NT2/D1 (cell line): ENCODE measurements around the gene ELOA2.
"Not testable (repeated sequence)": the region's sequence is repeated elsewhere in the genome, so short reads cannot be mapped to it uniquely, and the experiment has no call there.

Source experiments
- SUZ12 ChIP-seq: IDR thresholded peaks from 2 replicates; pipeline ENCODE4 v1.6.1; 2011; ENCODE audit not compliant: insufficient read length, insufficient read depth; ENCODE audit errors: extremely low read depth
- YY1 ChIP-seq: IDR thresholded peaks from 2 replicates; pipeline ENCODE4 v1.6.1; 2011; ENCODE audit not compliant: insufficient read length, insufficient read depth
- ZNF274 ChIP-seq: IDR thresholded peaks from 2 replicates; pipeline ENCODE4 v1.6.1; 2011; ENCODE audit warnings: mild to moderate bottlenecking, low read depth, low read length

DNA sequence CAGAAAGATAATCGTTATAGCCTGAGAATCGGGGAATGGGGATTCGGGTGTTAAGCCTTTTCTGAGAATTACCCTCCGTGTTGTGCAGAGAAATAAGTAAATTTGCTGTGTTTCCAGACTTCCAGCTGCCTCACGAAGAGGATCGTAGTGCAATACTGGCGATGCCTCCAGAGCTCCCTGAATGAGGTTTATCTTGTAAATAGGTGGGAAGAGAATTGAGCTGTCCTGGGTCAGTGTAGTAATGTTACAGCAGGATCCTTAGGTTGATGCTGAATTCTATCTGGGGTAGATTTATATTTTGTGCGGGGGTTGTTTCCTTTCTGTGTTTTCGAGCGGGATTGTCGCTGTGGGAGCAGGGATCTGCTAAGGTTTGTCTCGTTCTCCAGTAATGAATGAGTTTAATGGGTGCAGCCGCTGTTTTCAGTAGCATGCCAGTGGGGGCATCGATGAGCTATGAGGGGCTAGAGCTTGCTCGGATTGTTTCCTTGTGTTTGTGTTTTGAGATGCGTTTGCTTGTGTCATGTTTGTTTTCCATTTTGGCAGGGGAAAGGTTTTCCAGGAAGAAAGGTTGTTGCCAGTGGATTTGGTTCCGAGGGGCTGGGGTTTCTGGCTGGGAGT, 9.8 kb downstream of the ELOA2 start:
- not testable (repeated sequence) for TF ChIP-seq ZNF274, YY1, SUZ12
